Endometrial microvascular endothelial cells (primary cell): ENCODE measurements around the gene ACSL3. TPM values are rescaled to one million over a fixed set of nuclear protein-coding genes. Genes with fewer than 3 reads are reported as not detected.
"Not testable (repeated sequence)": the region's sequence is repeated elsewhere in the genome, so short reads cannot be mapped to it uniquely, and the experiment has no call there.

Source experiments
- in situ Hi-C: cut with HindIII; loops from 2 replicates; pipeline ENCODE4 v1.10.0; 2017; ENCODE audit warnings: low sequenced_read_pairs, low pct_unique_long_range_greater_than_20kb; ENCODE audit errors: inconsistent ontology term
- total RNA-seq: library from RNA; depleted of rRNA; stranded (reverse); fragments of >200 nt; gene quantifications from one replicate; pipeline ENCODE4 v1.2.3, GENCODE V29; 2015; ENCODE audit errors: inconsistent ontology term

ACSL3 gene
- total RNA-seq, 1 donor from 2014 or later, result 80.4 TPM

DNA sequence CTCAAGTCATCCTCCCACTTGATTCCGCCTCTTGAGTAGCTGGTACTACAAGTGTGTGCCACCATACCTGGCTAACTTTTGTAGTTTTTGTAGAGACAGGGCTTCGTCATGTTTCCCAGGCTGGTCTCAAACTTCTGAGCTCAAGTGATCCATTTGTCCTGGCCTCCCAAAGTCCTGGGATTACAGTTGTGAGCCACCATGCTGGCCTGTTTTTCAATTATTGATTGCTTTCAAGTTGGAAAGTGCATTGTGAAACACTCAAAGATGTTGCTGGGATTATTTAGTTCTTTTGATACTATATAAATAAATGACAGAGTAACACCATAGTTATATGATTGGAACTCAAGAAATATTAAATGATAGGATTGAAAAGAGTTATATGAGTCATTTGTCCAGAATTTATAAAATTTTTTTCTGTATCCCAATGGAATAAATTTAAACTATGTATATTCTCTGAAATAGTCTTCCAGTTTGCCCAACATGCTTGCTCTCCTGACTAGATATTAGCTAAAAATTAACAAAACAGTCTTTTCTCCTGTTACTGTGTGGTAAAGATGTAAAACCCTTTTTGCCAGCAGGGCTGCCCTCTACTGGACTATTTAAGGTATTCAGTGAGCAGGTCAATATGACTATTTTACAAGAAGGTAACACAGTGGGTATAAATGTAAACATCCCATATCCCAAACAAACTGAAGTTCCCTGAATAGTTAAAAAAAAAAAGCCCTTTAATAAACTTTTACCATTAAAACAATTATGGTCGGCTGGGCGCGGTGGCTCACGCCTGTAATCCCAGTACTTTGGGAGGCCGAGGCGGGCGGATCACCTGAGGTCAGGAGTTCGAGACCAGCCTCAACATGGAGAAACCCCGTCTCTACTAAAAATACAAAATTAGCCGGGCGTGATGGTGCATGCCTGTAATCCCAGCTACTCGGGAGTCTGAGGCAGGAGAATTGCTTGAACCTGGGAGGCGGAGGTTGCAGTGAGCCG, 42.7 kb downstream of the ACSL3 start:
- in situ Hi-C loops, result no loop called here

DNA sequence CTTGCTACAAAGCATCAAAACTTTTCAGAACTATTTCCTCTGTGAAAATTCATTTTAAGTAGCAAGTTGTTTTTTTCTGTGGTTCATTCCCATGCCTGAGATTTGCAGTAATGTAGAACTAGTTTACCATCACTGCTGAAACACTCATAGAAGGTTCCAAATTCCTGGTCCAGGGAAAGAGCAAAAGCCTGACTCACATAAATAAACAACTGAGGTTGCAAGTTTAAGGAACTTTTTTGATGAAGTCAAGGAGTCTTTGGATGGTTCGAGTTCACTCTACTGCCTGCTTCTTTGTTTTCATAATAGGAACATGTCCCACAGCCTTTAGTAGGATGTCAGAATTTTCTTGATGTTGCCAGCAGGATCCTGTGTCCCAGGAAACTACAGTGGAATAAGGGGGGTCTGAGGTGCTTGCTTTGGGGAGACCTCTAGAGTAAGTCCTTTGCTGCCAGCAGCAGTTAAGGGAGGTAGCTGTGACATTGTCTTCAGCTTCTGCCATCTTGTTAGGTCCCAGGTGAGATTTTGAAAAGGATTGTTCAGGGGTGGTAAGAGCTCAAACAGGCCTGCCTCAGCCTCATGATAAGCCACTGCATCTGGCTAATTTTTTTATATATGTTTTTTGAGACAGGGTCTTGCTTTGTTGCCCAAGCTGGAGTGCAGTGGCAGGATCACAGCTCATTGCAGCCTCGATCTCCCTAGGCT, 43.9 kb downstream of the ACSL3 start:
- in situ Hi-C loops, result no loop called here

DNA sequence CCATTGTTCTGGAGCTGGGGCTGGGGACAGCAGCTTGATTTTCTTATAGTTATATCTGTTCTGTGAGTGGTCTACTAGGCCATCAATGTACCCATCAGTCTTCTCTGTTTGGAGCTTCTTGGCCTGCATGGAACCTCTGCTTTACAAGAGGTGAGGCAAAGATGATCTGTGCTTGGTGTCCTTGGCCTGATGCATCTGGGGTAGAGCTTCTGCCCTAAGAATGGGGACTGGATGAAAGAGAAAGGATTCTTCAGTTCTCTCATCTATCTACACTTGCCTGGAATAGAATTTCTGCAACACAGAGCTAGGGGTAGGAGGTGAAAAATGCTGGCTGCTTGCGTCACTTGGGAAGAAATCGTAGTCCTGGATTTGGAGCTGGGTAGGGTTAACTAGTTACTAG, 46.2 kb downstream of the ACSL3 start:
- in situ Hi-C loops, result no loop called here

DNA sequence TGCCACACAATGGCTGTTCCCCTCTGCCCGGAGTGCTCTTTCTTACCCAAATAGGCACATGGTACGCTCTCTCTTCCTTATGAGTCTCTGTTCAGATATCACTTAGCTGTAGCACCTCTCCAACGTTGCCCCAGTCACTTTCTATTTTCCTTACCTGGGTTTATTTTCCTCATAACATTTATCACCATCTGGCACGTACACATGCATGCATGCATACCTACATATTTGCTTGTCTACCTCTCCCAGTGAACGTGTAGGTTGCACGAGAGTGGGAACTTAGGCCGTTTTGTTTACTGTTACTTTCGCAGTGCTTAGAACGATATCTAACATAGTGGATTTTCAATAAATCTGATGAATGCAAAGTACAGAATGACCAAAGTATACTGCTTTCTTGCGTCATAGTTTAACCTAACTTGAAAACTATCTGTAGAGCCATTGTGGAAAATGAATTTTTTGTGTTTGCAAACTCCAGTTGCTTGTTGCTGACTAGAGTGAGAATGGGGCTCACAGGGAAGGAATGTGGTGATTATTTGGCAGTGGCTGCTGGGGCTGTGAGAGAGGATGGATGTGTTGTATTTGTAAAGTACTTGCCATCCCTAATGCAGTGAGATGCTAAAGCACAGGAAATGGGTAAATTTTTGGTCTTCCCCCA, 47.1 kb downstream of the ACSL3 start:
- in situ Hi-C loops, result no loop called here

DNA sequence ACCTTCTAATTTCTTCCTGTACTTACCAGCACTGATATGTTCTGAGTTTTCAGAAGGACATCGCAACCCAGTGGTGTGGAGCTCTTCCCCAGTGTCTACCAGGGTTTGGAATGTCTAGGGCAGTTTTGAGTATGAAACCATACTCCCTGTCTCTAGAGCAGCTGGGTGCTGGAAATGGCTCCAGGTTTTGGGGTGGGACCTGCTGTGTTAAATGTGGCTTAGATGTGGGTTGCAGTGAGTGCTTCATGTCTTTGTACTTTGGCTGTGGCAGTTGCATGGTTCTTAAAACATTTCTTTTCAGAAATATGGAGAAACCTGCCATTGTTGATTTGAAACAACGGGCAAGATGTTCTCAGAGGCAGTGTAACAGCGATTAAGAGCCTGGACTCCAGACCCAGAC, 48.5 kb downstream of the ACSL3 start:
- in situ Hi-C loops, result no loop called here

DNA sequence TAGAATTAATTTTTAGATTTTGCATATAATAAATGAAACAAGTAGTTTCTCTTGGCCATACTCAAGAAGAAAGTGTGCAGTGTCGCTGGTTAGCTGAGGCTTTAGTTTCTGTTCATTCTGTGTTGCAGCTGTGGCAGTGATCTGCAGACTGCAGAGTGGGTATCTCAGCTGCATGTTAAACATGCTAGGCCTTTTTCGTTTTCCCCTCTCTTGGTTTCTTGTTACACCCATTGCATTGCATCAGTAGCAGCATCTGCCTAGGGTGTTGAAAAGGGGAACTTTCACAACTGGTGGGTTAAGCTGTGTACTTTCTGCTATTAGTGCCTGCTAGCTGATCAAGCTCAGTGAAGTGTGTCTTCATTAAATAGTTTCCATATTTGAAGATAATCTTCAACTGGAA, 51.3 kb downstream of the ACSL3 start:
- in situ Hi-C loops, result no loop called here

DNA sequence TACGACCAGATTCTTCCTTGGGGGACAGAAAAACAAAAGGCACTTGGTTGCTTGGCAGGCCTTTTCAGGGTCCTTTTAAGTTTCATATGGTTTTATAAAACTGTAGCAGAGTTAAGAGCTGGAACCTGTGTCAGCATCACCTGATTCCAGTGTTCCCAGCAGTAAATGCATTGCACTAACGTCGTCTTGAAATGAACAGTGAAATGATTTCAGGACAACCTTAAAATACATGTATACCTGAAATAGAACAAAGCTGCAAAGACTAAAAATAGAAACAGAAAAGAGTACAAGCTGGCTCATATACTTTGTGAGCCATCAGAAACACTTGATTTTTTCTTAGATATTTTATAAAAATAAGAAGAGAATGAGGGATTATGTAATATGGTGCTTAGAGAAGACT, 51.9 kb downstream of the ACSL3 start:
- in situ Hi-C loops, result no loop called here

DNA sequence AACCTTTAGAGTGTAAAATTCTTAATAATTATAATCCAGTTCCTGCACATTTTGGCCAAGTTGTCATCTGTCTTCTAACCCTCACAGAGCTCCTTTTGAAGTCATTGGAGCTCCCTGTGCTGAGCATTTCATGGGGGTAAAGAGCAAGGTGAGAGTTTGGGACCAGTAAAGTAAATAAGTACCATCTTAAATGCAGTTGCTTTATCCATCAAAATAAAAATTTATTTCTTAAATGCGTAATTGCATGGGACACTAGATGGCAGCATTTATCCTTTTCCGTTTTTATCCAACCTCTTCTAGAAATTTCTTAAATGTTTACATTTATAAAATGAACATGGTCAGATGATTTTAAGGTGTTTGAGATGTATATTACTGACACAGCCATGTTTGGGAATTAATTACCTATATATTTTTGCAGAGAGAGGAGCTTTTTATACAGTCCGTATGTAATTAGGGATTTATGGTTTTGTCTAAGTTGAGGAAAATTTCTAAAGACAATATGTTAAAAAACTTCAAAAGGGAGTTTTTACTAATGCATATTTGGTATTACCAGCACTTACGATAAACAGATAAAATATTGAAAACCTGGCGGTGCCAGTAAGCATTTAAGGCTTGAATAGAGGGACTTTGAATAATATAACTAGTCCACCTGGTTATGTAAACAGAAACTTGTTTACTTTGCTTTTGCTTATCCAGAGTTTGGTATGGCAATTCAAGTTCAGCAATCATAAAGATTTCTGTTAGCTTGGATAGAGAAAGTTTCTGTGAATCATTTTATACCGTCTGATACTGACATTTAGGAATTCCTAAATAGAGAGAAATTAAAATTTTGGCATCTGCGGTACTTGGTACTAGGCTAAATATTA, 54.5 kb downstream of the ACSL3 start:
- in situ Hi-C loops, result no loop called here

DNA sequence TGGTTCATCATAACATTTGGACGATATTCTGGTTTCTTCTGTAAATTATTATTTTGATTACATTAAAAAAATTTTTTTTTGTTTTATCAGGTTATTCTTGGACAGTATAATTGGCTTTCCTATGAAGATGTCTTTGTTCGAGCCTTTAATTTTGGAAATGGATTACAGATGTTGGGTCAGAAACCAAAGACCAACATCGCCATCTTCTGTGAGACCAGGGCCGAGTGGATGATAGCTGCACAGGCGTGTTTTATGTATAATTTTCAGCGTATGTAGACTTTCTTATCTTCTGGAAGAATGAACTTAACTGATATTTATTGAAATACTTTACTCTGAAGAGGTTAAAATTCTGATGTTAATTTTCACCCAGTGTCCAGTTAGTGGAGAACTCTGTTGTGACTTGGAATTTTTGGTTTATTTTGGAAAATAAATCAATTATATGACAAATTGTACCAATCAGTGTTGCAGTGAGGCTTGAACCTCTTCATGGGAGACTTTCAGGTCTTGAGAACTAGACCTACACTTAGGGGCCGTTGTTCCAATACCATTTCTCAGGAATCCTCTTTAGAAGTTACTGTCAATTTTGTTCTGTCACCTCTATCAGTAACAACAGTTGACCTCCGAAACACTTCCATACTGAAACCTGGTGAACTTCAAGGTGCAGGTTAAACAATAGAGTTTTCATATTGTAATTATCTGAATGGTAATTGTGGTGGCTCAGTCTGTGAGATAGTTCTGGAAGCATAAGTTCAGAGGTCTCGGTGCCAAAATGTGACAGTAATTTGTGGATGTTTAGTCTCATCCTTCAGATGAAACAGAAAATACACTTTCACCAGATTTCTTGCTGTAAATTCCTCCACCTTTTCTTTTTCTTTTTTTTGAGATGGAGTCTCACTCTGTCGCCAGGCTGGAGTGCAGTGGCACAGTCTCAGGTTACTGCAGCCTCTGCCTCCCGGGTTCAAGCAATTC, 55.7 kb downstream of the ACSL3 start:
- in situ Hi-C loops, result no loop called here

DNA sequence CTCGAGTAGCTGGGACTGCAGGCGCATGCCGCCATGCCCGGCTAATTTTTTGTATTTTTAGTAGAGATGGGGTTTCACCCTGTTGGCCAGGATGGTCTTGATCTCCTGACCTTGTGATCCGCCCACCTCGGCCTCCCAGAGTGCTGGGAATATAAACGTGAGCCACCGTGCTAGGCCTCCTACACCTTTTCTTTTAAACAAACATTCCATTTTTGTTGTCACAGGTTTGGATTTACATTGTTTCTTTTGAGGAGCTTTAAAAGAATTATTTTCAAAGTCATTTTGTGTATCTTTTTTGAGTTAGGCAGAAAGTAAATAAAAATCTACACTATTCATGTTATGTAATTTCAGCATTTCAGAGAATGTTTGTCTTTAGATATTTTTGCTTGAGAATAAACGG, 56.4 kb downstream of the ACSL3 start:
- in situ Hi-C loops, result not testable (repeated sequence)

DNA sequence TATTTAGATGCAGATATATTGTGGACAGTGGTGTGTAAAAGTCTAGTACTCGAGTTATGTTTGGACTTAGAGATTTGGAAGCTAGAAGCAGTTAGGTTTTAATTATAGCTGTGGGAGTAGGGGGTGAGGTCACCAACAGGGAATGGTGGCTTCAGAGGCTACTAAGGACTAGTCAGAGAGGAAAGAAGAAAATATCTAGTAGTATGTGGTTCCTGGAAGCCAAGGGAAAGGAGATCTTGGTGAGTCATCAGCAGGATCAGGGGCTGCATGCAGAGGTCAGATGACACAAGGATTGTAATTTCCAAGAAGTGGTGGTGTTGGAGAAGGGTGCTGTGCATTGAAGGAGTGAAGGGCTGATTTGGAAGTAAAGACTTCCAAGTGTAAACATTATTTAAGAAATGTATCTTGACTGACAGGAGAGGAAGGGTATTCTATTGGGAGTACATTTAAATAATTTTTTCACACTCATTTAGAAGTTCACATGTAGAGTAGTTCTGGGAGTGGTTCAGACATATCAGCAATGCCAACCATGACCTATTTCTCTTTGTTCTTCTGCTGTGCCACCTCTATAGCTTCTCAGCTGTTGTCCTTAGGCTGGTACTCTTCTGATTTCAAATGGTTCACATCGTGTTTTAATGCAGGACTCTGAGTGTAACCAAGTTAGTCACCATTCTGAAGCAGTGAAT, 59.1 kb downstream of the ACSL3 start:
- in situ Hi-C loops, result no loop called here

DNA sequence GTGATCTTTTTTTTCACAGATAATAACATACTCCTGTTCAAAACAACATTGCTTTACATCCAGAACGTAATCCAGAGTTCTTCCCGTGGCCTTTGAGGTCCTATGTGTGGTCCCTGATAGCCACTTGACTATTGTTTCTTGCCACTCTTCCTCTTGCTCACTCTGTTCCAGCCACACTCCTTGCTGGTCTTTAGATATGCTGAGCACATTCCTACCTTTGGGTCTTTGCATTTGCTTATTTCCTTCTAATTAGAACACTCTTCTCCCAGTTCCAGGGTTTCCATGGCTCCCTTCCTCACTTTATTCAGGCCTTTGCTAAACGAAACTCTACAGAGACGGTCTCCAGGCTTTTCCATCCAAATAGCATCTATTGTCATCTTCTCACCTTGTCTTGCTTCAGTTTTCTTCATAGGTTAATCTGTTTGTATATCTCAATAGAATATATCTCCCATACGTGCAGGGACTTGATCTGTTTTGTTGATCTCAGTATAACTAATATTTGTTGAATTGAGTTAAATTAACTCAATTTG, 59.9 kb downstream of the ACSL3 start:
- in situ Hi-C loops, result no loop called here

DNA sequence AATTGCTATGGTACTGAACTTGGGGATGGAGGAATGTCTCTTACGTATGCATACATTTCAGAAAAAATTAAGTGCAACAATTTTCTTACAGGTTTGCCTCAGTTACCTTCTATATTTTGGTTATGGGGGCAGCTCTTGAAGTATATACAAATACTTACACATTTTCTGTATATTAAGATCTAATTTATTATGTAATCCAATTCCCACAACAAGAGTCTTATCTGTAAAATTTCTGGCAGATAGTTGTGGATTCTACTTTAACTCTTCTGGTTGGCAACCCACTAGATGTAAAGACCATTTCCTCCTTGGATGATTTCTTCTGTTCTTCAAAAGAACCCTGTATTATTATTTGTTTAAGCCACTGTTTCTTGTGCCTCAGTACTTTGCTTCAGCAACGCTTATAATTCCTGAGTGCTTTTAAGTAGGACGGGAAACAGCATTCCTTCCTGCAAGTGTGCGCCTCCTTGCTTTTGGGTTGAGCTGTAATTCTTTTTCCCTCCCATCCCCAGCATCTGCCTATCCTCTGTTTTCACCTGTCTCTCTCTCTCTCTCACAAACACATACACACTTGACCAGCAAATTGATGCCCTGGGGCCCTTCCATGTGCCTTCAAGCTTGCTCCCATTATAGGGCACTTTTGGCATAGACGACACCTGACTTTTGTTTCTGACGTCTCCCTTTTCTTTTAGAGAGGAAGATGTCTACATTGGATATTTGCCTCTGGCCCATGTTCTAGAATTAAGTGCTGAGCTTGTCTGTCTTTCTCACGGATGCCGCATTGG, 61.4 kb downstream of the ACSL3 start:
- in situ Hi-C loops, result no loop called here

DNA sequence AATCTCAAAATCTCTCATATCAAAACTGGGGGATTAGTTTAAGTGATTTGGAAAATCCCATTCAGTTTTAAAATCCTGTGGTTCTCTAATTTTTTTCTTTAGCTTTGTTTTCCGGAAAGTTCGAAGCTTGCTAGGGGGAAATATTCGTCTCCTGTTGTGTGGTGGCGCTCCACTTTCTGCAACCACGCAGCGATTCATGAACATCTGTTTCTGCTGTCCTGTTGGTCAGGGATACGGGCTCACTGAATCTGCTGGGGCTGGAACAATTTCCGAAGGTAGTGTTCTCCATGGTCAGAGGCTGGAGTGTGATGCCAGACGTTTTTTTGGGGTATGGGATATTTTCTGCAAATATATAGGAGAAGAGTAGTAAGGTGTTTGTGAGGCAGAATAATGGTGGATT, 66.1 kb downstream of the ACSL3 start:
- in situ Hi-C loops, result no loop called here

DNA sequence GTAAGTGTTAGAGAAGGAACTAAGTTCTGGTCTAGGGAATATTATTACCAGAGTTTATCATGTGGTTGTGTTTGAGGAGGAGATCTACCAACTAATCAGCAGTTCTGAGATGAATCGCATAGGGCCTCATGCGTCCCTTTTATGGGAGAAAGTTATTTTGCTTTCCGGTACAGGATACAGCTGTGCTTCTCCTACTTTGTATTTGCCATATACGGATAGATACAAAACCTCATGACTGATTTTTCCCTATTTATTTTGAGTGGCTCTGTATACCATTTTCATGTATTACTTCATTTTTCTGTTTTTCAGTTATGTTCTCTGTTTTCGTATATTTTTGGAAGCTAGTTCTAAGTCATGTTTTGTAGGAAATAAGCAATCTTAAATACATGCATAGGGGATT, 66.8 kb downstream of the ACSL3 start:
- in situ Hi-C loops, result no loop called here

DNA sequence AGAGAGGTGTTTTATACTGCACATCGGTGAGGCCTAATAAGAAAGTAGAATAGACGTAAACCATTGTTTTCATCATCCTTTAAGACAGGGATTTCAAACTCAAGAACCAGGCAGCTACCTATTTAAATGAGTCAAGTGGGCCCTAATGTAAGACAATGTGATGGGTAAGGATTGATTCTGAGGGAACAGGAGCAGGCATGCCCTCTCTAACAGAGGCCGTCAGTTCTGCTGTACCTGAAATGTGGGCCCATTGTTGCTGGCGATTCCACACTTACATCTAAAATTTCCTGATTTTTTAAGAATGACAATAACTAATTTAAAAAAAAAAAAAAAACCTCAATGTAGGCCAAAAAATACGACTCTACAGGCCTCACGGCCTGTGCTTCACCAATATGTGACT, 67.5 kb downstream of the ACSL3 start:
- in situ Hi-C loops, result no loop called here
